Stimulated activated CD4-positive, alpha-beta T cell treated with anti-CD3 and anti-CD28 coated beads, Interleukin-4, amount 100 ng/mL, for 1 hour (primary cell): ENCODE results near the gene PDE4C.

Experiments used
- DNase-seq: peaks from one replicate; pipeline ENCODE4 v3.0.0-alpha.2; 2020

Gene PDE4C

DNA sequence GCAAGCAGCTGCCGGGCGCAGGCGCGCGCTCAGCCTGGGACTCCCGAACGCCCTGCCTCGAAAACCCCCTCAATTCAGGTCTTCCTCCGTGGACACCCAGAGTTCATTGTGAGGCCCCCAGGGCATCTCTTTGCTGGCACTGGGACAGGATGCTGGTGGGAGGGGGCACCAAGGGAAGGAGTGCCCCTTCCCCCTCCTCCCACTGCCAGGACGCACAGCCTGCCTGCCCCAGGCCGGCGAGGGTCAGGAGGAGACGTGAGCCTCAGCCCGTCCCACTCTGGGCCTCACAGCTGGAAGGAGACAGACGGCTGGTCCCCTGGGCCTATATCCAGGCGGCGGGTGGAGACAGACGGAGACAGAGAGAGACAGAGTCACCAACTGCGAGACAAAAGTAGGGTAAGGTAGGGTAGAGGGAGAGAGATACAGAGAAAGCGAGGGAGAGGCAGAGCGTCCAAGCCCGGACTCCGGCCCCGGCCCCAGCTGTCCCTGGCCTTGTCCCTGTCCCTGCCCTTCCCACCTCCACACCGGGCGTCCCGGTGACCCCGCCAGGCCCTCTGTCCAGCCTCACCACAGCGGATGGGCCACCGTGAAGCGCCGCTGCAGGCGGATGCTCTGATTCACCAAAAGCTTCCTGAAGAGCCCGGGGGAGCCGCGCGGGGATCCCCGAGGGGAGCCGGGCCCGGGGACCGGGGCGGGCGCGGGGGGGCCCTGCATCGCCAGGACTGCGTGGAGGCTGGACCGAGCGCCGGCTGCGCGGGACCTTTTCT lies at the start of gene PDE4C:
TSS of gene PDE4C (minus strand) at position 737 of the 767 bp plus-strand sequence. CDS start at position 714, 23 bp downstream.
- no peak for DNase-seq

DNA sequence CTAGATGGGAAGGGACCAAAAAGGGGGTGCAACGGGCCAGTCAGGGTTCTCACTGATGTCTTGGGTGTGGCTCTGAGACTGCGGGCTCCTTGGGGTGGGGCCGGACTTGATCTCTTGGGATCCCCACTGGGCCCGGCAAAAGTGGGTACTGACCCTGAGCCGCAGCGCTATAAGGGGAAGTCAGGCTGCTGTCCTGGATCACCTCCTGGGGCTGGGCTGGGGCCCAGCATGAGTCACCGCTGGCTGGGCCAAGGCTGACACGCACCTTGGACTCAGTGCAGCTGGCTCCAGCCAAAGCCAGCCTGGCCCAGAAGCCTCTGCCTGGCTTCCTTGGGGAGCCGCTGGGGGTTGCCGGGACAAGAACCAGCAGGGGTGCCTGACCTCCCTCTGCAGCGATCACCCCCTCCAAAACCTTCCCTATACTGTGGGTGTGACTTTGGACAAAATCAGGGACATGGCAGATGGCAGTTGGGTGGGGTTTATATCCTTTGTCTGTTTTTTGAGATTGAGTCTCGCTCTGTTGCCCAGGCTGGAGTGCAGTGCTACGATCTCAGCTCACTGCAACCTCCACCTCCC lies 48.6 kb upstream of the PDE4C start:
- no peak for DNase-seq

DNA sequence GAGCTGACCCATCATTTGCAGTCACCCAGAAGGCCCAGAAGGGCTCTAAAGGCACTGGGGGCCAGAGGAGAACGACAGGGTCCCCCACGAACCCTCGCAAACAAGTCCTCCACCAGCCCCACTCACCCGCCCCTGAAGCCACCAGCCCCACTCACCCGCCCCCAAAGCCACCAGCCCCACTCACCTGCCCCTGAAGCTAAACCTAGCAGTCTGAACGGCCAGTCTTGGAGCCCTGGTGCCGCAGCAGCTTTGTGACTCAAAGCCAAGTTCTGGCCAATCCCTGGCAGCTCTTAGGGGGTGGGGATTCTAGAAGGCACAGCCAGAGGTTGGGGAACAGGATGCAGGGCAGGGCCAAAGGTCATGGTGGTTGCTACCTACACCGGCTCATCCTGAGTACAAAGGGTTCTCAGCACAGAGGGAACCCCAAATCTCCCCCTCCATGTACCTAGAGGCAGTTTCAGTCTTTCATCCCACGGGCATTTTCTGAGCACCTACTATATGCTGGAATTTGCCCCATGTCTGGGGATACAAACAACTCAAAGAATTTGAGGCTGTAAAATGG lies 48.1 kb upstream of the PDE4C start, which contains the start of gene IQCN:
TSS of gene IQCN (minus strand) at position 234 of the 562 bp plus-strand sequence. CDS start 4,974 bp downstream, outside the sequence.
- DNase-seq = no peak

- no peak for DNase-seq
Measured at GRCh38 chr19:18273561-18274218, 47.5 kb upstream of the PDE4C start.

DNA sequence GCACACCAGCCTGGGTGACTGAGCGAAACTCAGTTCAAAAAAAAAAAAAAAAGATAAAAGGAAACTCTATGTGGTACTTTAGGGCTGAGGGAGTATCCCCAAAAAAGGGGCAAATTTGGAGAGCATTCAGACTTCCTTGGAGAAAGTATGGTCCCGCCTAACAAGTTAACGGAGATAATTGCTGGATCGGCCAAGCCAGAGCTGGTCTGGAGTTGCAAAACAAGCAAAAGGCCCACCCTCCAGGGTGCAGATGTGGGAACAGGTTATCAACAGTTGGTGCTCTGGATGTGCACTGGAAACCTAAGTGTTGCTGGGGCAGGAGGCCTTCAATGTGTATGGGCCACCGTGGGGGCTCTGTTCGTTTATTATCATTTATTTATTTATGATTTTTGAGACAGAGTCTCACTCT lies 45.2 kb upstream of the PDE4C start:
- no peak for DNase-seq

DNA sequence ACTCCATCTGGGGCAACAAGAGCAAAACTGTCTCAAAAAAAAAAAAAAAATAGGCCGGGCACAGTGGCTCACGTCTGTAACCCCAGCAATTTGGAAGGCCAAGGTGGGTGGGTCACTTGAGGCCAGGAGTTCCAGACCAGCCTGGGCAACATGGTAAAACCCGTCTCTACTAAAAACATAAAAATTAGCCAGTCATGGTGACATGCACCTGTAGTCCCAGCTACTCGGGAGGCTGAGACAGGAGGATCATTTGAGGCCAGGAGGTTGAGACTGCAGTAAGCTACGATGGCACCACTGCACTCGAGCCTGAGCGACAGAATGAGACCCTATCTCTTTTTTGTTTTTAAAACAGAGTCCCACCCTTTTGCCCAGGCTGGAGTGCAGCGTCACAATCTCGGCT lies 44.1 kb upstream of the PDE4C start:
- DNase-seq = no peak

GRCh38 chr19:18269070-18269723 lies 43.0 kb upstream of the PDE4C start:
- DNase-seq = no peak

GRCh38 chr19:18266771-18267686 lies 40.8 kb upstream of the PDE4C start:
- no peak for DNase-seq

GRCh38 chr19:18265582-18265981 lies 39.3 kb upstream of the PDE4C start:
- no peak for DNase-seq

DNA sequence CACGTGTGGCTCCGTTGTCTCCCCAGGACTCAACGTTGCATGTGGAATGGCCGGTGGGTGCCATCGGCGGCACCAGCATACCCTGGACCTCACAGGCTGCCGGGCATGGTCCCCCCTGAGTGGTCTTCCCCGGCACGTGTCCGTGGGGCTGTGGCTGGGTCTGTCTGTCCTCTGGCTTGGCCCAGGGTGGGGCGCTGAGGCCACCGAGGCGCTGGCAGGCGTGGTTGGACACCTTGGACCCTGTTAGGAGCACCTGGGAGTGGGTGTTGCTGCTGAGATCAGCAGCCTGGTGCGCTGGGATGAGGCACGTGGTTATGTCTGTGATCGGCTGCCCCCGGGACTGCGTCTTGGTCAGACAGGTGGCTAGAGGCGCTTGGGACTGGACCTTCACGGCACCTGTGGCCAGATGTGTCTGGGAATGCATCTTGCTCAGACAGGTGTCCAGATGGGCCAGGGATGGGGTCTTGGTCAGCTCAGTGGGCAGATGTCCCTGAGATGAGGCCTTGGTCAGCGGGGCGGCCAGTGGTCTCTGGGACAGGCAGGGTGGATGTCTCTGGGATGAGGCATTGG lies 38.8 kb upstream of the PDE4C start:
- no peak for DNase-seq

GRCh38 chr19:18264137-18264854 lies 38.1 kb upstream of the PDE4C start:
- no peak for DNase-seq

DNA sequence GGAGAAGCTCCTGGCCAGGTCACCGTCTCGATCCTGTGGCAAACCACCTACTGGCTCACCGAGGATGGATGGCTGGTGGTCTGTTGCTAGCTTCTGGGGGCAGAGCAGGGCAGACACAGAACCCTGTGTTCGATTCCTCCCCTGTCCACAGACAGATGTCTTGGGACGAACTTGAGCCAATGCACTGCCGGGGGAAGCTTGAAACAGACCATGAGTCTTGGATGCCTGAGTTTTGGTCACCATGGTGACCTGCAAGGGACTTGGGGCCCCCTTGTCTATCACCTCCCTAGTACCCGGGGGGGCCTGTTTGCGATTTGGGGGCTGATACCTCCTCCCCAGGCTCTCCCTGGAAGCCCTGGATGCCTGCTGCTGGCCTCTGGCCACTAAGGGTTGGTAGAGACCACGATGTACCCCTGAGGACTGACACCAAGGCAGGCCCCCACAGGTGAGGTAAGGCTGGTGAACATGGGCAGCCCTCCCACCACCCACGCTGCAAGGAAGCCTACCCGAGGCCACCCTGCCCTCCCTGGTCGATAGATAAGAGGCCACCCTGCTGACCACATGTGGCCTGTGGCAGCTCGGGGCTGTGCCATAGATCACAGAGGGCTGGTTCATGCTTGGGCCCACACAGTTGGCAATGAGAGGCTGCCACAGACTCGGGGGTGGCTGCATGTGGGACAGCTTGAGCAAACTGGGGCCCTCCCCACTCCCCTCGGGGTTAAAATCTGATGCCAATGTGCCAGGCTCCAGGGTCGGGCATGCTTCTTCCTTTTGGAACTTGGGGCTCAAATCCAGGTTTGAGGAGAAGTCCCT lies 37.3 kb upstream of the PDE4C start:
- no peak for DNase-seq

DNA sequence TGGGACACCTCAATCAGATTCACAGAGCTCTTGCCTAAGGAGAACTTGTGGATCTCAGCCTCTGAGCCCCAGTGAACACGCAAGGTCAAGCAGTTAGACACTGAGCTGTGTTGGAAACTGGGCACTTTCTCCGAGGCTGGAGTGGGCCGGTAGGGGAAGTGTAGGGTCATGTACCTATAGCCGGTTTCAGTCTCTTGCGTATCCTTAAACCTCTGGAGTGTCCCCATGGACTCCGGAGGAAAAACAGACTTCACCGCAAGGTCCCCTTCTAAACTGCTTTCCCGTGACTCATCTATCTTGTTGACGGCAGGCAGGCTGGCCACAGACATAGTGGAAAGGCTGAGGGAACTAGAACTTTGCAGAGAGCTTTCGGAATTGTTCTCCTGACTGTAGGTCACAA lies 36.7 kb upstream of the PDE4C start:
- no peak for DNase-seq

DNA sequence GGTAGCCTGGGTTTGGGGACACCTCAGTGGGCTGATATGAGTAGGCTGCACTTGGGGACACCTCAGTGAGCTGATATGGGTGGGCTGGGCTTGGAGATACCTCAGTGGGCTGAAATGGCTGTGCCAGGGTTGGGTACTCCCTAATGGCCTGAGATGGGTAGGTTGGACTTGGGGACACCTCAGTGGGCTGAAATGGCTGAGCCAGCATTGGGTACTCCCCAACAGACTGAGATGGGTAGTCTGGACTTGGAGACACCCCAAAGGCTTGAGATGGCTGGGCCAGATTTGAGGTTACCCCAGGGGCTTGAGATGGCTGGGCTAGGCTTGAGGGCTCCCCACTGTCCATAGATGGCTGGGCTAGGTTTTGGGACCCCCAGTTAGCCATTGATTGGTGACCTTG lies 35.9 kb upstream of the PDE4C start:
- DNase-seq = no peak

DNA sequence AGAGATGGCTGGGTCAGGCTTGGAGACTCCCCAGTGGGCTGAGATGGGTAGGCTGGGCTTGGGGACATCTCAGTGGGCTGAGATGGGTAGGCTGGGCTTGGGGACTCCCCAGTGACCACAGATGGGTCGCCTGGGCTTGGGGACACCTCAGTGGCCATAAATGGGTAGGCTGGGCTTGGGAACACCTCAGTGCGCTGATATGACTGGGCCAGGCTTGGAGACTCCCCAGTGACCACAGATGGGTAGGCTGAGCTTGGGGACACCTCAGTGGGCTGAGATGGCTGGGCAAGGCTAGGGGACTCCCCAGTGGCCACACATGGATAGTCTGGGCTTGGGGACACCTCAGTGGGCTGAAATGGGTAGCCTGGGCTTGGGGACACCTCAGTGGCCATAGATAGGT lies 35.2 kb upstream of the PDE4C start:
- DNase-seq = no peak

DNA sequence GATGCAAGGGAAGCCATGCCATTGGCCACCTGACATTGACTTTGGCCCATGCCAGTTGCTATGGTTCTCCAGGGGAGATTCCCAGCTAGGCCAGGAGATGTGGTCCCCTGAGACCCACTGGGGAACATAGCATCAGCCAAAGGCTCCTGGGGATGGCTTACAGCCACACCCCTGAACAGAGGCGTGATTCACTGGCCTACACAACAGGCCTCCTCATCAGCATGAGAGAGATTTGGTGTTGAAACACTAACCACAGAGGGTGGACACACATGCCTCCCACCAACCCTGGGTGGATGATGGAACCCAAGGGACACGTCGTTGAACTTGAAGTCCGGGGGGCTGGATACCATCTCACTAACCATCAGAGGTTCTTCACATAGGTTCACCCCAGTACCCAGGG lies 33.7 kb upstream of the PDE4C start:
- no peak for DNase-seq

DNA sequence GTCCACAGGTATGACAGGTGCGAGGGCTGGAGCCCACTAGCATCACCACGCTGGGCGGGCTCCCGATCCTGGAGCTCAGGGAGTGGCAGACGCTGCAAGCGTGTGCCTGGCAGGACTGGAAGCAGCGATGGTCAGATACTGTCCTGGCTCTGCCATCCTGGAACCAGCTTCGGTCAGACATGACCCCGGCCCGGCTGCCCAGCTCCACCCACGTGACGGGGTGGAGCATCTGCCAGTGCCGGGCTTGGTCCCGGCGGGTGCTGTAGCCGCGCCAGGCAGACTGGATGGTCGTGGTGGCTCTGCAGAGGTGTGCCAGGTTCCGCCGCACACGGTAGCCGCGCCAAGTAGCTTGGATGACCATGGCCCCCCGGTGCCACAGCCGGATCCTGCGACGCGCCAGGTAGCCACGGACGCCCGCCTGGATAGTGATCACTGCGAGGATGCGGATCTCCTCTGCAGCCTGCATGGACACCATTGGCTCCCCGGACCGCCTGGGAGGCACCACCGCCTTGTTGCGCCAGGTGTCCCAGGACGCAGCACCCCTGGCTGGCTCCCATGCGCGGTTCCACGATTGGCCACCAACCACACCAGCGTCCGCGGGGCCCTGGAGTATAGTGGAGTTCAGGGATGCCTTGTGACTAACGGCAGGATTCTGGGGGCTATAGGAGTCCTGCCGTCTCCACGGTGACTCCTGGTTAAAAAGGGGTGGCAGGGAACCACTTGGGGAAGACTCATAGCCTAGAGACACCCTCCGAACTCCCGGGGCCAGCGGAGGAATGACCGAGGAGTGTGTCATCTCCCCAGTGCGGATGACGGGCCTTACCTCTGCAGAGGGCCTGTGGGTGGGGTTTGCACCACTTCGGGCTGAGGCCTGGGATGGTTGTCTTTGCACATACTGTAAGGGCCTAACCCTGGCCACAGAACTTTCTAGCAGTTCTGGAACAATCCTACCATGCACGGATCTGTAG lies 31.5 kb upstream of the PDE4C start:
- no peak for DNase-seq

DNA sequence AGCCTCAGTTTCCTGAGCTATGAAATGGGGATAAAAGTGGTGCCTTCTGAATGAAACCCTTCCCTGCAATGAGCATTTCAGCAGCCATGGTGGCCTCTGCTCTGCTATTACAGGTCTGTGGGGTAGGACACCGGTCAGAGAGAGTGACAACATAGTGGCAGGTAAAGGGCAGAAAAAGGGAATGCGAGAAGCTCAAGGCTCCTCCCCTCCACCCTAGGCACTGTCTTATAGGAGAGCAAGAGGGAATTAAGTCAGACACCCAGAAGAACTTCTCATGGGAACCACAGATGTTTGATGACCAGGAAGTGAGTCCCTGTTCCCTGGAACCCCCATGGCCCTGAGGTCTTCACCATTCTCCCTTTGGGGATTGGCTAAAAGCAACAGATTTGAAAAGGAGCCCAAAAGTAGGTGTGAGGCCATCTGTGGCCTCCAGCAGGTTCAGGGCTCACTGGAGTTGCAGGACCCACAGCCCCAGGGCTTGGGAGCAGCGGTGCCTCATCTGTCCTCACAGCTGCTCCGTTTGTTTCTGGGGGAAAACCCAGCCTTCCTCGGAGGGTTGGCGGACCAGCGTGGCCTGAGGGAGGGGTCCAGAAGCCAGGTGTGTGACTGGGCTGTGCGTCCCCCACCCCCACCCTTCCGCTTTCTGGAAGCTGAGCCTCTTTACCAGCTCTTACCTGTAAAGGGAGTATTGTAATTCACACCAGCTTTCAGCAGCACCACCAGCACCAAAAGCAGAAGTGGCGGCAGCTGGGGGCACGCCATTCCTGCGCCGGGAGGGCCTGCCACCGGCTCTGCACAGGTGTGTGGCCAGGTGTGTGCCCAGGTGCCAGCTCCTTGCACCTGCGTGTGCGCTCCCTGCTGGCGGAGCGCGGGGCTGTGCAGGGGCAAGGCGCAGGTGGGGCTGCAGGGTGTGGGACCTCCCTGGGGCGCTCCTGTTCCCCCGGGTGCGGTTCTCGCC lies 28.6 kb upstream of the PDE4C start:
- DNase-seq = no peak
